GM23248 (cell line): ENCODE results near the gene VPS36. TPM values are rescaled to one million over a fixed set of nuclear protein-coding genes. Genes with fewer than 3 reads are reported as not detected.
"Not testable (repeated sequence)": the region's sequence is repeated elsewhere in the genome, so short reads cannot be mapped to it uniquely, and the experiment has no call there.

Experiments
- DNase-seq: peaks from one replicate; pipeline ENCODE4 v3.0.0-alpha.2; 2015
- H2AFZ ChIP-seq: fragments of 200-600 bp; sonication (generic); 2 replicates; pipeline ENCODE4 v1.6.1; 2016; ENCODE audit warnings: antibody characterized with exemption
- H3F3A ChIP-seq: fragments of 200-600 bp; sonication (generic); 2 replicates; pipeline ENCODE4 v1.6.1; 2016; ENCODE audit warnings: mild to moderate bottlenecking, antibody characterized with exemption, mixed run types; ENCODE audit not compliant: insufficient read depth
- H3K27ac ChIP-seq: fragments of 200-600 bp; sonication (generic); 2 replicates; pipeline ENCODE4 v1.5.1; 2016; ENCODE audit warnings: mild to moderate bottlenecking
- H3K27me3 ChIP-seq: fragments of 200-600 bp; sonication (generic); replicated peaks from 2 replicates; pipeline ENCODE4 v1.6.1; 2016; ENCODE audit warnings: mild to moderate bottlenecking; ENCODE audit not compliant: insufficient read depth
- H3K36me3 ChIP-seq: fragments of 200-600 bp; sonication (generic); 2 replicates; pipeline ENCODE4 v1.6.1; 2016; ENCODE audit warnings: low read depth, mild to moderate bottlenecking
- H3K4me1 ChIP-seq: fragments of 200-600 bp; sonication (generic); 2 replicates; pipeline ENCODE4 v1.6.1; 2016; ENCODE audit warnings: mild to moderate bottlenecking; ENCODE audit not compliant: insufficient read depth
- H3K4me2 ChIP-seq: fragments of 200-600 bp; sonication (generic); one replicate; pipeline ENCODE4 v1.6.1; 2016; ENCODE audit warnings: mild to moderate bottlenecking; ENCODE audit not compliant: unreplicated experiment
- H3K4me3 ChIP-seq: fragments of 200-600 bp; sonication (generic); 2 replicates; pipeline ENCODE4 v1.5.1; 2016; ENCODE audit warnings: mild to moderate bottlenecking
- H3K79me2 ChIP-seq: fragments of 200-600 bp; sonication (generic); 2 replicates; pipeline ENCODE4 v1.6.1; 2016; ENCODE audit warnings: mild to moderate bottlenecking; ENCODE audit not compliant: insufficient read depth
- H3K9ac ChIP-seq: fragments of 200-600 bp; sonication (generic); 2 replicates; pipeline ENCODE4 v1.6.1; 2016; ENCODE audit warnings: mild to moderate bottlenecking
- H3K9me2 ChIP-seq: fragments of 200-600 bp; sonication (generic); 2 replicates; pipeline ENCODE4 v1.6.1; 2016; ENCODE audit warnings: mixed run types, mild to moderate bottlenecking, moderate library complexity; ENCODE audit not compliant: insufficient read depth
- H3K9me3 ChIP-seq: fragments of 200-600 bp; sonication (generic); one replicate; pipeline ENCODE4 v1.6.1; 2017; ENCODE audit warnings: low read depth
- H4K20me1 ChIP-seq: fragments of 200-600 bp; sonication (generic); 2 replicates; pipeline ENCODE4 v1.6.0; 2016; ENCODE audit not compliant: insufficient read depth
- EZH2 ChIP-seq: fragments of 200-600 bp; sonication (generic); IDR thresholded peaks from 2 replicates; pipeline ENCODE4 v1.6.1; 2018; ENCODE audit warnings: antibody characterized with exemption, mild to moderate bottlenecking; ENCODE audit not compliant: insufficient read depth, poor library complexity, severe bottlenecking
- EZH2phosphoT487 ChIP-seq: fragments of 200-600 bp; sonication (generic); IDR thresholded peaks from 2 replicates; pipeline ENCODE4 v1.6.1; 2018; ENCODE audit warnings: antibody characterized with exemption, moderate library complexity, mild to moderate bottlenecking, low read depth; ENCODE audit not compliant: insufficient read depth
- WGBS, 2 experiments: methylation state at CpG; one replicate each; pipeline ENCODE4 v1.1.6; 2015 to 2017; ENCODE audit warnings: low lambda C conversion rate in 2 of 2, low coverage in 1 of 2; ENCODE audit errors: missing lambda C conversion rate in 2 of 2; 5-methylcytosine and 5-hydroxymethylcytosine counted together
- in situ Hi-C: fragments of 300-500 bp; cut with MboI; formaldehyde crosslinking; loops from 2 replicates; pipeline ENCODE4 v1.15.0; 2020
- polyA plus RNA-seq: library from polyadenylated mRNA; unstranded; fragments of >200 nt; fragmentation: Nextera tagmentation; extraction: Ambion mirVana; gene quantifications from 2 replicates; pipeline ENCODE4 v1.2.1, GENCODE V29; 2016
- total RNA-seq: library from RNA; depleted of rRNA; stranded (reverse); fragments of >200 nt; shearing (Covaris generic); gene quantifications from 2 replicates; pipeline ENCODE4 v1.2.3, GENCODE V29; 2014; rRNA removed

The VPS36 gene
- total RNA-seq (34.7 and 55.1 TPM in 2 replicates), polyA plus RNA-seq (34.6 and 42.6 TPM in 2 replicates)

GRCh38 chr13:52450012-52450792, at the start of gene VPS36:
VPS36 (minus strand) TSS chr13:52450634; CDS start chr13:52450594, 40 bp downstream.
- Histone ChIP-seq H3K9me2 (no peaks in the 10 kb centered on the region), H3K4me2 (peak within 1 kb of the TSS; percentile 99), H3K27me3 (no peaks in the 10 kb centered on the region), H3K4me1 (peaks cover 21% of the 10 kb centered on the region), H3K36me3 (no peaks in the 10 kb centered on the region), H3K9ac (peak within 1 kb of the TSS; percentile 94), H3K27ac (peak within 1 kb of the TSS; percentile 86), H3K9me3 (no peaks in the 10 kb centered on the region), H3K4me3 (peak within 1 kb of the TSS; percentile 99), H2AFZ (peak within 1 kb of the TSS; percentile 85), H3K79me2 (peaks cover 49% of the 10 kb centered on the region), H4K20me1 (no peaks in the 10 kb centered on the region), H3F3A (peaks cover 4% of the 10 kb centered on the region)
- DNase-seq, result peak; percentile 96
- 1 to 2% methylated on average over 91 to 93 of the region's 105 CpGs for WGBS, 2 experiments
- TF ChIP-seq EZH2 (no peak), EZH2phosphoT487 (no peak)
- in situ Hi-C loops, result no loop called here

- H3K79me2 ChIP-seq, H3K9ac ChIP-seq, H3K9me2 ChIP-seq, in situ Hi-C loops, H3K4me2 ChIP-seq, H4K20me1 ChIP-seq, H3K27ac ChIP-seq, H3K4me1 ChIP-seq, H3K4me3 ChIP-seq, DNase-seq, H3F3A ChIP-seq, H3K27me3 ChIP-seq, H3K9me3 ChIP-seq, H2AFZ ChIP-seq, H3K36me3 ChIP-seq: not testable (repeated sequence)
- WGBS, 2 experiments, result 30 to 39% methylated on average over 3 of the region's 3 CpGs
Observed at GRCh38 chr13:52497979-52498378, 47.5 kb upstream of the VPS36 start.

- H3K4me2 ChIP-seq, H3K27me3 ChIP-seq, H3K79me2 ChIP-seq, H3K9me3 ChIP-seq, H3K9me2 ChIP-seq, H4K20me1 ChIP-seq, H3K4me1 ChIP-seq, H3F3A ChIP-seq, DNase-seq, H2AFZ ChIP-seq, in situ Hi-C loops, H3K4me3 ChIP-seq, H3K27ac ChIP-seq, H3K9ac ChIP-seq, H3K36me3 ChIP-seq: not testable (repeated sequence)
- WGBS, 2 experiments, result 59 to 61% methylated on average over 5 of the region's 5 CpGs
Observed at GRCh38 chr13:52494241-52494640, 43.8 kb upstream of the VPS36 start.

- H4K20me1 ChIP-seq, H3K27ac ChIP-seq, H3K79me2 ChIP-seq, in situ Hi-C loops, H3K4me1 ChIP-seq, H3K4me3 ChIP-seq, H3K4me2 ChIP-seq, DNase-seq, H3K9me2 ChIP-seq, H3K9ac ChIP-seq, H3F3A ChIP-seq, H3K27me3 ChIP-seq, H3K9me3 ChIP-seq, H3K36me3 ChIP-seq, H2AFZ ChIP-seq: not testable (repeated sequence)
- 63 to 70% methylated on average over 2 of the region's 5 CpGs for WGBS, 2 experiments
Observed at GRCh38 chr13:52491015-52491414, 40.6 kb upstream of the VPS36 start.

GRCh38 chr13:52488763-52489162, 38.3 kb upstream of the VPS36 start:
- not testable (repeated sequence) for H3K36me3 ChIP-seq, H3K27me3 ChIP-seq

GRCh38 chr13:52487078-52487477, 36.6 kb upstream of the VPS36 start:
- H3K9me2 ChIP-seq, H3K27ac ChIP-seq, H3K36me3 ChIP-seq, H3K79me2 ChIP-seq, H4K20me1 ChIP-seq, H3K4me1 ChIP-seq, H2AFZ ChIP-seq, DNase-seq, H3K4me3 ChIP-seq, H3F3A ChIP-seq, H3K4me2 ChIP-seq, H3K9me3 ChIP-seq, in situ Hi-C loops, H3K27me3 ChIP-seq, H3K9ac ChIP-seq: not testable (repeated sequence)
- 12 to 26% methylated on average over 2 of the region's 2 CpGs for WGBS, 2 experiments

More at GRCh38 chr13:52488763-52489162, 38.3 kb upstream of the VPS36 start:
- H3K79me2 ChIP-seq, DNase-seq, H3K9me3 ChIP-seq, H3K4me2 ChIP-seq, H3K4me1 ChIP-seq, in situ Hi-C loops, H3K9ac ChIP-seq, H3K27ac ChIP-seq, H3K4me3 ChIP-seq, H2AFZ ChIP-seq, H3K9me2 ChIP-seq, H4K20me1 ChIP-seq, H3F3A ChIP-seq: not testable (repeated sequence)
- WGBS, 2 experiments, result no CpG with 5 or more reads among the region's 22 CpGs

- H3K9me3 ChIP-seq, H3K27ac ChIP-seq, H3F3A ChIP-seq, H3K4me3 ChIP-seq, H3K36me3 ChIP-seq, H3K4me2 ChIP-seq, H3K27me3 ChIP-seq, in situ Hi-C loops, H3K4me1 ChIP-seq, H3K9ac ChIP-seq, DNase-seq, H3K9me2 ChIP-seq, H3K79me2 ChIP-seq, H4K20me1 ChIP-seq: not testable (repeated sequence)
- WGBS, 2 experiments, result 69 to 73% methylated on average over 6 of the region's 7 CpGs
- H2AFZ ChIP-seq, result 0 out of 2 replicates have a peak overlapping the region, but pooled peaks have one; percentile 33
Observed at GRCh38 chr13:52480677-52481428, 30.4 kb upstream of the VPS36 start.
